Hepatocyte (in vitro differentiated cells): Measurements from ENCODE around the gene LDLRAD2. TPM values are rescaled to one million over a fixed set of nuclear protein-coding genes. Genes with fewer than 3 reads are reported as not detected.

Source experiments
- DNase-seq: peaks from one replicate; pipeline ENCODE4 v3.0.0-alpha.2; 2016; ENCODE audit warnings: low spot score
- H2AFZ ChIP-seq: fragments of 200-600 bp; sonication (generic); 2 replicates; pipeline ENCODE4 v1.6.0; 2016; ENCODE audit warnings: antibody characterized with exemption, mild to moderate bottlenecking
- H3K27ac ChIP-seq: fragments of 200-600 bp; sonication (generic); 2 replicates; pipeline ENCODE4 v1.5.1; 2016; ENCODE audit warnings: mild to moderate bottlenecking
- H3K27me3 ChIP-seq: fragments of 200-600 bp; sonication (generic); 2 replicates; pipeline ENCODE4 v1.6.1; 2016
- H3K36me3 ChIP-seq: fragments of 200-600 bp; sonication (generic); replicated peaks from 2 replicates; pipeline ENCODE4 v1.5.1; 2016; ENCODE audit warnings: low read depth; ENCODE audit not compliant: insufficient read depth
- H3K4me1 ChIP-seq: fragments of 200-600 bp; sonication (generic); 2 replicates; pipeline ENCODE4 v1.5.1; 2016; ENCODE audit warnings: mild to moderate bottlenecking, moderate library complexity; ENCODE audit not compliant: insufficient read depth
- H3K4me2 ChIP-seq: fragments of 200-600 bp; sonication (generic); 2 replicates; pipeline ENCODE4 v1.6.0; 2016
- H3K4me3 ChIP-seq: fragments of 200-600 bp; sonication (generic); 2 replicates; pipeline ENCODE4 v1.5.1; 2016; ENCODE audit warnings: mild to moderate bottlenecking
- H3K79me2 ChIP-seq: fragments of 200-600 bp; sonication (generic); 2 replicates; pipeline ENCODE4 v1.6.0; 2017; ENCODE audit warnings: mild to moderate bottlenecking
- H3K9me2 ChIP-seq: fragments of 200-600 bp; sonication (generic); replicated peaks from 2 replicates; pipeline ENCODE4 v1.6.0; 2017; ENCODE audit warnings: mild to moderate bottlenecking; ENCODE audit not compliant: insufficient read depth
- H3K9me3 ChIP-seq: fragments of 200-600 bp; sonication (generic); 2 replicates; pipeline ENCODE4 v1.5.1; 2016; ENCODE audit warnings: low read depth, mild to moderate bottlenecking
- H4K20me1 ChIP-seq: fragments of 200-600 bp; sonication (generic); 2 replicates; pipeline ENCODE4 v1.6.0; 2016; ENCODE audit warnings: mild to moderate bottlenecking; ENCODE audit not compliant: insufficient read depth, poor library complexity, severe bottlenecking
- CTCF ChIP-seq: fragments of 200-600 bp; sonication (generic); IDR thresholded peaks from 2 replicates; pipeline ENCODE4 v1.5.1; 2016; ENCODE audit warnings: antibody characterized with exemption, mild to moderate bottlenecking; ENCODE audit not compliant: poor library complexity
- EZH2 ChIP-seq: fragments of 200-600 bp; sonication (generic); IDR thresholded peaks from 2 replicates; pipeline ENCODE4 v1.6.1; 2016; ENCODE audit warnings: antibody characterized with exemption, mild to moderate bottlenecking, borderline replicate concordance
- EZH2phosphoT487 ChIP-seq: fragments of 200-600 bp; sonication (generic); IDR thresholded peaks from one replicate; pipeline ENCODE4 v1.6.1; 2018; ENCODE audit warnings: antibody characterized with exemption, mild to moderate bottlenecking, low read depth, moderate library complexity; ENCODE audit not compliant: unreplicated experiment, severe bottlenecking
- WGBS: methylation state at CpG from one replicate; pipeline ENCODE4 v1.1.6; 2016; ENCODE audit warnings: low lambda C conversion rate; ENCODE audit errors: missing lambda C conversion rate; 5-methylcytosine and 5-hydroxymethylcytosine counted together
- polyA plus RNA-seq: library from polyadenylated mRNA; unstranded; fragments of >200 nt; fragmentation: Nextera tagmentation; extraction: Ambion mirVana; gene quantifications from 2 replicates; pipeline ENCODE4 v1.2.1, GENCODE V29; 2016
- total RNA-seq: library from RNA; depleted of rRNA; stranded (reverse); fragments of >200 nt; gene quantifications from 2 replicates; pipeline ENCODE4 v1.2.3, GENCODE V29; 2014

LDLRAD2 gene
- total and polyA plus RNA-seq, 2 experiments from 2014 or later = 0.10 to 8.2 TPM

DNA sequence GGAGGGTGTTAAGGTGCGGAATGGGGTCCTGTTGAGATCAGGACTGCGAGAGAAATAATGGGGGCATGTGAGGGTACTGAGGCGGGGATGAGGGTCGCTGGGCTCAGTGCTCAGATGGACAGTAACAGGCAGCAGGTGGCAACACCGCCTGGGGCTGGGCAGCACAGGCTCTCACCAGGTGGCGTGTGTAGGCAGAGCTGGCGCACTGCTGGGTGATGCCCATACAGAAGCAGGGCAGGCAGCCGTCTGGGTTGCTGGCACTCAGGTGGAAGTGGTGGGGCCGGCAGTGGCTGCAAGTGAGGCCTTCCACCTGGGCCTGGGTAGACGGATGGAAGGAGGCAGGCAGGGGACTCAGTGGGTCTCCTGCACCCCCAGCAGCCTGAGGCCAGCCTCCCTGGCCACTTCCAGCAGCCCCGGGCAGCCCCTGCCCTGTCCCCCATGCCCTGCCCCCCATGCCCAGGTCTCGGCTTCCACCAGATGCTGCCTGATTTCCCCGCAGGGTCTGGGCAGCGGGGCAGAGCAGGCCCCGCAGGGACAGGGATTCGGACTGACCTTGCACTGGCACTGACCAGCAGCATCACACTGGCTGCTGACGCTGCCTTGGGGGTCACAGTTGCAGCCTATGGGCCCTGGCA is 60.5 kb downstream of the LDLRAD2 start:
- Histone ChIP-seq H3K4me3 (no peak overlapping the region), H4K20me1 (no peaks in the 10 kb centered on the region), H2AFZ (no peak overlapping the region), H3K27ac (no peak overlapping the region), H3K9me2 (no peaks in the 10 kb centered on the region), H3K36me3 (no peaks in the 10 kb centered on the region), H3K4me2 (no peak overlapping the region), H3K9me3 (no peaks in the 10 kb centered on the region), H3K27me3 (no peaks in the 10 kb centered on the region), H3K79me2 (no peaks in the 10 kb centered on the region), H3K4me1 (no peaks in the 10 kb centered on the region)
- 97% methylated on average over 16 of the region's 17 CpGs for WGBS
- TF ChIP-seq EZH2 (no peak), CTCF (no peak), EZH2phosphoT487 (no peak)
- DNase-seq = no peak

DNA sequence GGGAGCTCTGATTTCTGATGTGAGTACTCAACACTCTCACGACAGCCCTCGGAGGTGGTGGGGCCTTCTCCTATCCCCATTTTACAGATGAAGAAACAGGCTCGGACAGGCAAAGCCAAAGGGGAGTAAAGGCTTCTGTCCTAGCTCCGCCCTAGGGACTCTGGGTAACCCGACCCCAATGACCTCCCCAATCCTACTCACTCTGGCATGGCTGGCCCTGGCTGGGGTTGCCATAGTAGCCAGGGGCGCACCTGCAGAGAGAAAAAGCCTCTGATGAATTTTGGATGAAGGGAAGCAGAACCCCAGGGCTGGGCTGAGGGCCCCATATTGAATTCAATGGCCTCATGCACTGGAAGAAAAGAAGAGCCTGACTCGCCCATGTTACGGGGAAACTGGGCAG is 61.1 kb downstream of the LDLRAD2 start:
- no peak for TF ChIP-seq EZH2phosphoT487
- no peak for TF ChIP-seq EZH2

GRCh38 chr1:21873761-21874160 is 61.7 kb downstream of the LDLRAD2 start:
- Histone ChIP-seq H3K27ac (no peak overlapping the region), H3K79me2 (no peaks in the 10 kb centered on the region), H4K20me1 (no peaks in the 10 kb centered on the region), H3K36me3 (no peaks in the 10 kb centered on the region), H3K9me3 (no peaks in the 10 kb centered on the region), H3K4me2 (no peak overlapping the region), H3K27me3 (no peaks in the 10 kb centered on the region), H2AFZ (no peak overlapping the region), H3K9me2 (no peaks in the 10 kb centered on the region), H3K4me1 (no peaks in the 10 kb centered on the region), H3K4me3 (no peak overlapping the region)
- no peak for DNase-seq
- 94% methylated on average over 10 of the region's 10 CpGs for WGBS
- no peak for TF ChIP-seq EZH2phosphoT487
- TF ChIP-seq EZH2 = no peak
- no peak for TF ChIP-seq CTCF

More for the DNA sequence above, 61.1 kb downstream of the LDLRAD2 start:
- Histone ChIP-seq H2AFZ (no peak overlapping the region), H3K27ac (no peak overlapping the region), H3K4me2 (no peak overlapping the region), H3K9me3 (no peaks in the 10 kb centered on the region), H3K9me2 (no peaks in the 10 kb centered on the region), H3K4me1 (no peaks in the 10 kb centered on the region), H3K27me3 (no peaks in the 10 kb centered on the region), H3K36me3 (no peaks in the 10 kb centered on the region), H4K20me1 (no peaks in the 10 kb centered on the region), H3K4me3 (no peak overlapping the region), H3K79me2 (no peaks in the 10 kb centered on the region)
- WGBS = 95% methylated on average over 8 of the region's 8 CpGs
- no peak for DNase-seq

DNA sequence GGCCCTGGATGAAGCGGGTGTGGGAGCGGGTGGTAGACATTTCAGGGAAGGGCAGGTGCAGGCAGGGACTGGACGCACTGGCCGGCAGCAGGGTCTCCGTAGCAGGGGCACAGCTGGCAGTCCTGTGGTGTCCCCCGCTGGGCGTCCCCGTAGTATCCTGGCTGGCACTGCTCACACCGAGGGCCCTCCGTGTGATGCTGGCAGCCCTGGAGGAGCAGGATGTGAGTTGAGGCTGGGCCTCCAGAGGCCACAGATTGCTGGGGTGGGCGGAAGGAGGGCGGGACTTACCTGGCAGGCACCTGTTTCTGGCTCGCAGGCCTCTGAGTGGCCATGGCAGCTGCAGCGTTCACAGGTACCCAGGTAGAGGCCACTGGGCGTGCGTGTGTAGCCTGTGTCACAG is 62.3 kb downstream of the LDLRAD2 start:
- no peaks in the 10 kb centered on the region for H4K20me1 ChIP-seq
- no peaks in the 10 kb centered on the region for H3K79me2 ChIP-seq
- H3K27ac ChIP-seq = no peak overlapping the region
- DNase-seq = no peak
- no peak overlapping the region for H3K4me3 ChIP-seq
- H3K27me3 ChIP-seq = no peaks in the 10 kb centered on the region
- H3K9me2 ChIP-seq = no peaks in the 10 kb centered on the region
- H3K36me3 ChIP-seq = no peaks in the 10 kb centered on the region
- no peak overlapping the region for H3K4me2 ChIP-seq
- TF ChIP-seq CTCF = no peak
- TF ChIP-seq EZH2 = no peak
- no peak for TF ChIP-seq EZH2phosphoT487
- H2AFZ ChIP-seq = no peak overlapping the region
- no peaks in the 10 kb centered on the region for H3K9me3 ChIP-seq
- WGBS = 96% methylated on average over 12 of the region's 16 CpGs
- H3K4me1 ChIP-seq = no peaks in the 10 kb centered on the region

Other genes starting within 250 kb of the LDLRAD2 start
- gene RAP1GAP, start 142.9 kb upstream of the LDLRAD2 start, total RNA-seq = 12.0 and 12.3 TPM in 2 replicates
- gene RAP1GAP, start 142.9 kb upstream of the LDLRAD2 start, polyA plus RNA-seq = 14.2 and 18.0 TPM in 2 replicates
- 39.5 and 46.7 TPM in 2 replicates for gene USP48, start 29.1 kb upstream of the LDLRAD2 start, total RNA-seq
- 36.7 and 38.9 TPM in 2 replicates for gene USP48, start 29.1 kb upstream of the LDLRAD2 start, polyA plus RNA-seq
- gene HSPG2, start 125.0 kb downstream of the LDLRAD2 start, total RNA-seq = 38.3 and 72.4 TPM in 2 replicates
- 81.2 and 91.2 TPM in 2 replicates for gene HSPG2, start 125.0 kb downstream of the LDLRAD2 start, polyA plus RNA-seq
- gene CELA3B, start 164.8 kb downstream of the LDLRAD2 start, total RNA-seq = 0.33 TPM in 1 of 2 replicates, not detected in the other
- not detected in 2 replicates for gene CELA3B, start 164.8 kb downstream of the LDLRAD2 start, polyA plus RNA-seq
- gene CELA3A, start 189.4 kb downstream of the LDLRAD2 start, total RNA-seq = 2.2 TPM in 1 of 2 replicates, not detected in the other
- gene CELA3A, start 189.4 kb downstream of the LDLRAD2 start, polyA plus RNA-seq = 0.68 TPM in 1 of 2 replicates, not detected in the other
- gene CDC42, start 240.4 kb downstream of the LDLRAD2 start, total RNA-seq = 351 and 358 TPM in 2 replicates
- gene CDC42, start 240.4 kb downstream of the LDLRAD2 start, polyA plus RNA-seq = 48.8 and 69.7 TPM in 2 replicates